ENCODE measurements around the gene GBP7. TPM values are rescaled to one million over a fixed set of nuclear protein-coding genes. Genes with fewer than 3 reads are reported as not detected.

Gene GBP7, protein sequence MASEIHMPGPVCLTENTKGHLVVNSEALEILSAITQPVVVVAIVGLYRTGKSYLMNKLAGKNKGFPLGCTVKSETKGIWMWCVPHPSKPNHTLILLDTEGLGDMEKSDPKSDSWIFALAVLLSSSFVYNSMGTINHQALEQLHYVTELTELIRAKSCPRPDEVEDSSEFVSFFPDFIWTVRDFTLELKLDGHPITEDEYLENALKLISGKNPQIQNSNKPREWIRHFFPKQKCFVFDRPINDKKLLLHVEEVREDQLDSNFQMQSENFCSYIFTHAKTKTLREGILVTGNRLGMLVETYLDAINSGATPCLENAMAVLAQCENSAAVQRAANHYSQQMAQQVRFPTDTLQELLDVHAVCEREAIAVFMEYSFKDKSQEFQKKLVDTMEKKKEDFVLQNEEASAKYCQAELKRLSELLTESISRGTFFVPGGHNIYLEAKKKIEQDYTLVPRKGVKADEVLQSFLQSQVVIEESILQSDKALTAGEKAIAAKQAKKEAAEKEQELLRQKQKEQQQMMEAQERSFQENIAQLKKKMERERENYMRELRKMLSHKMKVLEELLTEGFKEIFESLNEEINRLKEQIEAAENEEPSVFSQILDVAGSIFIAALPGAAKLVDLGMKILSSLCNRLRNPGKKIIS
- not detected in 2 replicates for total RNA-seq

DNA sequence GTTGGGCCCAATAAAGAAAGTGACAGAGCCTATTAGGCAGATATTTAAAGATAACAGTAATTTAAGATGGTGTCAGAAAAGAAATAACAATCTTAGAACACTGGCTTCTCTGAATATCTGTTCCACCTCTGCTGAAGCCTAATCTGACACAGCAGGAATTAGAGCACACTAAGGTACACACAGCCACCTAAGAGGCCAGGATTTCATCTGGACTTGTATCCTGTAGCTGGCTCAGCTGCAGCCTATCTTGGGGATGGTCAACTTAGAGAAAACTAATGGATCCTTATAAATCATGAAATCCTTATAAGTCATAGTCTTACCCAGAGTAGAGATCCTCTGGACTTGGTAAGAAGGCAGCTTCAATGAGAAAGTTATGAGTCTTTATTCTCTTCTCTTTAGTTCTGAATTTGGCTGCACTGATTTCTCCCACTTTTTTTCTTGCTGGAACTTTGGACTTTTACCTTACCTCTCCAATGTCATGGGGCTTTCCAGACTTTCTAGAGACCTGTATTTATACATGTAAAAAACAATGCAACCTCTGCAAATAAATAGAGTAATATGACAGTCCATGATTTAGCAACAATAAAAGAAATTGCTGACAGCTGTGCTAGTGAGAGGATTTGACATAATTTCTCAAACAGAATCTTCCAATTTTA is at the start of gene GBP7:
TSS of gene GBP7 (minus strand) at position 403 of the 656 bp plus-strand sequence. CDS start 4,068 bp downstream, outside the sequence.

DNA sequence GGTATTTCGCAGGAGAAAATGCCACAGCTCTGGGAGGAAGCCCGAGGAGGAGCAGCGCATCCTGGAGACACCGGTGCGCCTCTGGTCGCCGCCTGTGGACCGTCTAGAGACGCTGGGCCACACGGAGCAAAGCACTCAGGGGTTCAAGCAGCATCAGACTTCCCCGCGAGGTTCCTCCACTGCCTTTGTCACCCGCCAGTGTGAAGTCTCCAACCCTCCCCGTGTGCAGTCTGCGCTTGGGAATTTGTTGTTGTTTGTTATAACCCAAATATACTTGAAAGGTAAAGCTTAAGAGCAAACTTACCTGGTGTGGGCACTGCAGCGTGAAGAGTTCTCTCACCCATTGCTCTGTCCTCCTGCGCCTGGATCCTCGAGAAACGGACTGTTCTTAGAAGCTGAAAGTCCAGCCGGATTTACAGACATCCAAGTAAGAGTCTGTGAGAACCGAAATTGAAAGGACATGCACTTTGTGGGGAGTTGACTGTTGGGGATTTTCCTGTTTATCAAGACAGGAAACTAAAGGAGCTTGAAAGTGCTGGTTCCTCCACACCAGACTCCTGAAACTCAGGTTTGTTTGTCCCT is 22.8 kb upstream of the GBP7 start, which contains the start of gene GBP4:
TSS of gene GBP4 (minus strand) at position 452 of the 582 bp plus-strand sequence. CDS start at position 344, 108 bp downstream.

DNA sequence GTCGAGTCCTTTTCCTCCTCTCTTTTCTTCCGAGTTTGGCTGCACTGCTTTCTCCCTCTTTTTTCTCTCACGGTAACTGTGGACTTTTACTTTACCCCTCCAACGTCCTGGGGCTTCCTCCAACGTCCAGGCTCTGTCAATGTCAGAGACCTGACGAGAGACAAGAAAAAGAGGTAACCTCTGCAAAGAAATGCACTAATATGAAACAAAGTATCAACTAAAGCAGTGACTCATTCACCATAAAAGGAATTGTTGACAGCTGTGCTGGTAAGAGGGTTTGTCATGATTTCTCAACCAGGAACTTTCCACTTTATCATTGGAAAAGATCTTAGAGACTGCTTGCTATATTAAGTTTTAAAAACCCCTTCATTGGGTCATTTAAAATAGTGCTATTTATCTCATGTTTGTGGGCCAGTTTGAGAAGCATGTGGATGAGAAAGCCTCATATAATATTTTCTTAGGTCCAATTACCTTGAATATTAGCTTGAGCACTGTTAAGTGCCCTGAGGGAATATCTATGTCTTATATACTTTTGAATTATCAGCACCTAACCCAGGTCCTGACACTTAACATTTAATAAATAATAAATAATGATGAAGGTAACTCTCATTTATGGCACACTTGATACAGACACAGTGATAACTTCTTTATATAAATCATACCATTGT is 49.8 kb downstream of the GBP7 start, which contains the start of gene GBP2:
TSS of gene GBP2 (minus strand) at position 202 of the 668 bp plus-strand sequence. CDS start 4,148 bp downstream, outside the sequence.

Other genes with a start within 250 kb of the GBP7 start
- gene KYAT3, start 183.4 kb downstream of the GBP7 start, total RNA-seq, result 11.1 and 13.4 TPM in 2 replicates
- 6.5 and 10.8 TPM in 2 replicates for gene RBMXL1, start 183.4 kb downstream of the GBP7 start, total RNA-seq
- 8.6 and 40.7 TPM in 2 replicates for gene GBP3, start 153.1 kb downstream of the GBP7 start, total RNA-seq
- gene GBP1, start 110.8 kb downstream of the GBP7 start, total RNA-seq, result 29.3 and 40.2 TPM in 2 replicates
- gene GBP2, start 49.9 kb downstream of the GBP7 start, total RNA-seq, result 53.6 and 75.8 TPM in 2 replicates
- gene GBP4, start 22.9 kb upstream of the GBP7 start, total RNA-seq, result 19.1 and 24.8 TPM in 2 replicates
- gene GBP5, start 96.9 kb upstream of the GBP7 start, total RNA-seq, result 0.81 and 0.94 TPM in 2 replicates
- not detected in 2 replicates for gene GBP6, start 188.1 kb upstream of the GBP7 start, total RNA-seq